Panc1 (cell line): ENCODE data around the gene TBC1D23. TPM values are rescaled to one million over a fixed set of nuclear protein-coding genes. Genes with fewer than 3 reads are reported as not detected.
"Not testable (repeated sequence)": the region's sequence is repeated elsewhere in the genome, so short reads cannot be mapped to it uniquely, and the experiment has no call there.

ENCODE experiments used
- ATAC-seq: fragments of 200-7000 bp; cut with Tn5 transposase; 2 replicates; pipeline ENCODE4 v1.9.1; 2020; ENCODE audit warnings: mild to moderate bottlenecking, moderate library complexity
- BruUV-seq: library from RNA; stranded (reverse); fragments of 400-500 nt; replicated peaks from 2 replicates; lab custom pipeline; 2021; lab: Mats Ljungman, UMichigan
- CTCF ChIA-PET: fragments of 300-600 bp; sonication (Branson Sonifier 250); formaldehyde crosslinking; loops from one replicate; lab custom pipeline; 2022; ENCODE audit warnings: antibody characterized with exemption; lab: Charles Lee
- POLR2A ChIA-PET: fragments of 300-600 bp; sonication (Branson Sonifier 250); formaldehyde crosslinking; loops from one replicate; lab custom pipeline; 2022; ENCODE audit warnings: antibody characterized with exemption; lab: Charles Lee
- DNase-seq: peaks from one replicate; pipeline ENCODE4 v3.0.0-alpha.2; 2010; ENCODE audit warnings: low read depth, low spot score
- H3K27ac ChIP-seq: 2 replicates; pipeline ENCODE4 v1.5.1; 2011; ENCODE audit warnings: mild to moderate bottlenecking, low read length, inconsistent platforms
- H3K27me3 ChIP-seq: fragments of 200-500 bp; sonication (Bioruptor generic); 2 replicates; pipeline ENCODE4 v1.6.0; 2014; ENCODE audit warnings: low read length, inconsistent platforms; ENCODE audit not compliant: control insufficient read depth, insufficient read depth
- H3K36me3 ChIP-seq: fragments of 200-500 bp; sonication (Bioruptor generic); 2 replicates; pipeline ENCODE4 v1.5.1; 2014; ENCODE audit warnings: inconsistent platforms, mild to moderate bottlenecking, low read length, moderate library complexity; ENCODE audit not compliant: control insufficient read depth, insufficient read depth
- H3K4me1 ChIP-seq: 2 replicates; pipeline ENCODE4 v1.5.1; 2011; ENCODE audit warnings: inconsistent platforms, mild to moderate bottlenecking, low read length, moderate library complexity; ENCODE audit not compliant: control insufficient read depth, insufficient read depth
- H3K4me3 ChIP-seq, 2 experiments: 2 replicates each; pipeline ENCODE4 v1.5.1; 2011 to 2012; ENCODE audit warnings: low read depth in 2 of 2, low read length in 2 of 2, mild to moderate bottlenecking in 2 of 2, inconsistent platforms in 1 of 2, moderate library complexity in 1 of 2
- H3K9me3 ChIP-seq: fragments of 200-500 bp; sonication (Bioruptor generic); 2 replicates; pipeline ENCODE4 v1.5.1; 2014; ENCODE audit warnings: low read depth, mild to moderate bottlenecking, inconsistent platforms, low read length, moderate library complexity; ENCODE audit not compliant: control insufficient read depth, insufficient read depth
- POLR2AphosphoS5 ChIP-seq: IDR thresholded peaks from 2 replicates; pipeline ENCODE4 v1.6.1; 2012; ENCODE audit warnings: mild to moderate bottlenecking, low read depth, low read length, moderate library complexity
- SIN3A ChIP-seq: IDR thresholded peaks from 2 replicates; pipeline ENCODE4 v1.6.1; 2012; ENCODE audit warnings: low read depth, mild to moderate bottlenecking, low read length, moderate library complexity, borderline replicate concordance; ENCODE audit not compliant: insufficient read depth
- TCF7L2 ChIP-seq: IDR thresholded peaks from 2 replicates; pipeline ENCODE4 v1.6.1; 2011; ENCODE audit warnings: mild to moderate bottlenecking, low read depth, low read length, inconsistent platforms
- in situ Hi-C: cut with HindIII; loops from 2 replicates; pipeline ENCODE4 v1.10.0; 2016; ENCODE audit warnings: low sequenced_read_pairs, low pct_unique_long_range_greater_than_20kb
- intact Hi-C: fragments of 100-400 bp; cut with micrococcal nuclease; formaldehyde crosslinking; loops from one replicate; pipeline ENCODE4 v1.10.0; 2022; ENCODE audit not compliant: unreplicated experiment
- total RNA-seq: library from RNA; stranded (reverse); gene quantifications from one replicate; pipeline ENCODE4 v1.2.1, GENCODE V29; 2021; ENCODE audit not compliant: unreplicated experiment
- TF ChIP-seq, protein P1 (sequence below): fragments of 450-650 bp; IDR thresholded peaks from 2 replicates; pipeline ENCODE4 v1.5.1; 2017; ENCODE audit warnings: mild to moderate bottlenecking
- TF ChIP-seq, protein P2 (sequence below), 2 experiments: IDR thresholded peaks; 2 replicates each; pipeline ENCODE4 v1.6.1; 2011 to 2012; ENCODE audit warnings: low read depth in 2 of 2, control low read depth in 1 of 2, low read length in 1 of 2, mild to moderate bottlenecking in 1 of 2, moderate library complexity in 1 of 2; ENCODE audit not compliant: insufficient read depth in 1 of 2

The TBC1D23 gene
- total RNA-seq, 1 experiment from 2014 or later: 39.4 TPM

DNA sequence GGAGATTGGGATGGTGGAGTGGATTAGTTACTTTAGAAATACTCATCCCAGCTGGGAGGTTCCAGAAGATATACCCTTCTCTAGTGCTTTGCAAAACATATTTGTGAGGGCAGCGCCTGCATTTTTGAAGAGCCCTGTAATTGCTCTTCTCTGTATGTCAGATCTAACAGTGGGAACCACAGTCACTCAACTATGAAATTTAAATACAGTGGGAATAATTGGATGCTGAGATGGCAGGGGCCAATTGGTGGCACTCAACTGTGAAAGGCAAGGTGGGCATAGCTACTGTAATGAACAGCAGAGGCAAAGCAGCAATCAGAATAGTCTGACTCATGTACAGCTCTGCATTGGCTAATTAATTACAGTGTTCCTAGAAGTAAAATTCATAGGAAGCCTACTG is 22.2 kb upstream of the TBC1D23 start:
- ChIA-PET CTCF (no interaction called here), POLR2A (no interaction called here)
- ATAC-seq: no peak
- intact Hi-C loops: no loop called here
- in situ Hi-C loops: no loop called here
- Histone ChIP-seq H3K36me3 (no peaks in the 10 kb centered on the region), H3K27me3 (no peaks in the 10 kb centered on the region), H3K27ac (no peak overlapping the region), H3K4me3 (no peak overlapping the region), H3K4me1 (no peaks in the 10 kb centered on the region), H3K9me3 (no peaks in the 10 kb centered on the region)
- no peak for DNase-seq
- TF ChIP-seq SIN3A (no peak), POLR2AphosphoS5 (no peak), TCF7L2 (no peak)
- TF ChIP-seq, protein P1, sequence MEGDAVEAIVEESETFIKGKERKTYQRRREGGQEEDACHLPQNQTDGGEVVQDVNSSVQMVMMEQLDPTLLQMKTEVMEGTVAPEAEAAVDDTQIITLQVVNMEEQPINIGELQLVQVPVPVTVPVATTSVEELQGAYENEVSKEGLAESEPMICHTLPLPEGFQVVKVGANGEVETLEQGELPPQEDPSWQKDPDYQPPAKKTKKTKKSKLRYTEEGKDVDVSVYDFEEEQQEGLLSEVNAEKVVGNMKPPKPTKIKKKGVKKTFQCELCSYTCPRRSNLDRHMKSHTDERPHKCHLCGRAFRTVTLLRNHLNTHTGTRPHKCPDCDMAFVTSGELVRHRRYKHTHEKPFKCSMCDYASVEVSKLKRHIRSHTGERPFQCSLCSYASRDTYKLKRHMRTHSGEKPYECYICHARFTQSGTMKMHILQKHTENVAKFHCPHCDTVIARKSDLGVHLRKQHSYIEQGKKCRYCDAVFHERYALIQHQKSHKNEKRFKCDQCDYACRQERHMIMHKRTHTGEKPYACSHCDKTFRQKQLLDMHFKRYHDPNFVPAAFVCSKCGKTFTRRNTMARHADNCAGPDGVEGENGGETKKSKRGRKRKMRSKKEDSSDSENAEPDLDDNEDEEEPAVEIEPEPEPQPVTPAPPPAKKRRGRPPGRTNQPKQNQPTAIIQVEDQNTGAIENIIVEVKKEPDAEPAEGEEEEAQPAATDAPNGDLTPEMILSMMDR: no peak
- TF ChIP-seq, protein P2, sequence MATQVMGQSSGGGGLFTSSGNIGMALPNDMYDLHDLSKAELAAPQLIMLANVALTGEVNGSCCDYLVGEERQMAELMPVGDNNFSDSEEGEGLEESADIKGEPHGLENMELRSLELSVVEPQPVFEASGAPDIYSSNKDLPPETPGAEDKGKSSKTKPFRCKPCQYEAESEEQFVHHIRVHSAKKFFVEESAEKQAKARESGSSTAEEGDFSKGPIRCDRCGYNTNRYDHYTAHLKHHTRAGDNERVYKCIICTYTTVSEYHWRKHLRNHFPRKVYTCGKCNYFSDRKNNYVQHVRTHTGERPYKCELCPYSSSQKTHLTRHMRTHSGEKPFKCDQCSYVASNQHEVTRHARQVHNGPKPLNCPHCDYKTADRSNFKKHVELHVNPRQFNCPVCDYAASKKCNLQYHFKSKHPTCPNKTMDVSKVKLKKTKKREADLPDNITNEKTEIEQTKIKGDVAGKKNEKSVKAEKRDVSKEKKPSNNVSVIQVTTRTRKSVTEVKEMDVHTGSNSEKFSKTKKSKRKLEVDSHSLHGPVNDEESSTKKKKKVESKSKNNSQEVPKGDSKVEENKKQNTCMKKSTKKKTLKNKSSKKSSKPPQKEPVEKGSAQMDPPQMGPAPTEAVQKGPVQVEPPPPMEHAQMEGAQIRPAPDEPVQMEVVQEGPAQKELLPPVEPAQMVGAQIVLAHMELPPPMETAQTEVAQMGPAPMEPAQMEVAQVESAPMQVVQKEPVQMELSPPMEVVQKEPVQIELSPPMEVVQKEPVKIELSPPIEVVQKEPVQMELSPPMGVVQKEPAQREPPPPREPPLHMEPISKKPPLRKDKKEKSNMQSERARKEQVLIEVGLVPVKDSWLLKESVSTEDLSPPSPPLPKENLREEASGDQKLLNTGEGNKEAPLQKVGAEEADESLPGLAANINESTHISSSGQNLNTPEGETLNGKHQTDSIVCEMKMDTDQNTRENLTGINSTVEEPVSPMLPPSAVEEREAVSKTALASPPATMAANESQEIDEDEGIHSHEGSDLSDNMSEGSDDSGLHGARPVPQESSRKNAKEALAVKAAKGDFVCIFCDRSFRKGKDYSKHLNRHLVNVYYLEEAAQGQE (IDR thresholded peaks at IDR 0.05; ENCODE audit: insufficient read depth in 1 of 2, low read depth in 2 of 2, low read length in 1 of 2): no peak
- BruUV-seq: no TSS peak

DNA sequence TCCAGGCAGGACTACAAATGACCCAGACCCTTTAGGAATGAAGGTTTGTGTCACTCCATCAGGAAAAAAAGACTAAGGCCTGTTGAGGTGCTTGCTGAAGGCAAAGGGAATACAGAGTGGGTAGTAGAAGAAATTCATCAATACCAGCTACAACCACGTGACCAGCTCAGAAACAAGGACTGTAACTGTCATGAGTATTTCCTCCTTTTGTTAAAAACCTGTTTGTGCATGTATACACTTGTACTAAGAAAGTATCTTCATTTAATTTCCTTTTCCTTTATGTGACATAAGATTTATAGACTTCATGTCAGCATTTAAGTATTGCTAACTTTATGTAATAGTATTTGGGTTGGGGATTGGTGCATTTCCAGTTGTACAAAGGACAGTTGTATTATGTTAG is 18.3 kb upstream of the TBC1D23 start:
- in situ Hi-C loops, CTCF ChIA-PET, H3K27ac ChIP-seq, H3K4me3 ChIP-seq, POLR2A ChIA-PET, H3K9me3 ChIP-seq, intact Hi-C loops, ATAC-seq, DNase-seq, BruUV-seq, H3K36me3 ChIP-seq, H3K27me3 ChIP-seq, H3K4me1 ChIP-seq: not testable (repeated sequence)

GRCh38 chr3:100244264-100244663 is 16.5 kb upstream of the TBC1D23 start:
- in situ Hi-C loops: no loop called here
- no TSS peak for BruUV-seq
- POLR2A ChIA-PET: no interaction called here

More at GRCh38 chr3:100244264-100244663, 16.5 kb upstream of the TBC1D23 start:
- no peaks in the 10 kb centered on the region for H3K27me3 ChIP-seq
- intact Hi-C loops: no loop called here
- H3K4me1 ChIP-seq: no peaks in the 10 kb centered on the region
- TF ChIP-seq POLR2AphosphoS5: no peak
- TF ChIP-seq, protein P1: no peak
- no peak for TF ChIP-seq TCF7L2
- TF ChIP-seq SIN3A: no peak
- TF ChIP-seq, protein P2 (IDR thresholded peaks at IDR 0.05; ENCODE audit: insufficient read depth in 1 of 2, low read depth in 2 of 2, low read length in 1 of 2): no peak
- H3K4me3 ChIP-seq: no peak overlapping the region
- ATAC-seq (no peak), DNase-seq (no peak)
- H3K36me3 ChIP-seq: no peaks in the 10 kb centered on the region
- CTCF ChIA-PET: no interaction called here
- no peaks in the 10 kb centered on the region for H3K9me3 ChIP-seq
- no peak overlapping the region for H3K27ac ChIP-seq
